Astrocyte (in vitro differentiated cells and primary cell): ENCODE data around the gene RANBP17.

Experiments
- CTCF ChIP-seq: IDR thresholded peaks from 2 replicates; pipeline ENCODE4 v1.5.1; 2011; ENCODE audit warnings: low read depth, mild to moderate bottlenecking, inconsistent platforms, low read length, moderate library complexity; ENCODE audit not compliant: insufficient read depth
- EZH2 ChIP-seq: IDR thresholded peaks from 2 replicates; pipeline ENCODE4 v1.6.1; 2012; ENCODE audit warnings: mild to moderate bottlenecking, low read length, inconsistent platforms; ENCODE audit not compliant: insufficient read depth

DNA sequence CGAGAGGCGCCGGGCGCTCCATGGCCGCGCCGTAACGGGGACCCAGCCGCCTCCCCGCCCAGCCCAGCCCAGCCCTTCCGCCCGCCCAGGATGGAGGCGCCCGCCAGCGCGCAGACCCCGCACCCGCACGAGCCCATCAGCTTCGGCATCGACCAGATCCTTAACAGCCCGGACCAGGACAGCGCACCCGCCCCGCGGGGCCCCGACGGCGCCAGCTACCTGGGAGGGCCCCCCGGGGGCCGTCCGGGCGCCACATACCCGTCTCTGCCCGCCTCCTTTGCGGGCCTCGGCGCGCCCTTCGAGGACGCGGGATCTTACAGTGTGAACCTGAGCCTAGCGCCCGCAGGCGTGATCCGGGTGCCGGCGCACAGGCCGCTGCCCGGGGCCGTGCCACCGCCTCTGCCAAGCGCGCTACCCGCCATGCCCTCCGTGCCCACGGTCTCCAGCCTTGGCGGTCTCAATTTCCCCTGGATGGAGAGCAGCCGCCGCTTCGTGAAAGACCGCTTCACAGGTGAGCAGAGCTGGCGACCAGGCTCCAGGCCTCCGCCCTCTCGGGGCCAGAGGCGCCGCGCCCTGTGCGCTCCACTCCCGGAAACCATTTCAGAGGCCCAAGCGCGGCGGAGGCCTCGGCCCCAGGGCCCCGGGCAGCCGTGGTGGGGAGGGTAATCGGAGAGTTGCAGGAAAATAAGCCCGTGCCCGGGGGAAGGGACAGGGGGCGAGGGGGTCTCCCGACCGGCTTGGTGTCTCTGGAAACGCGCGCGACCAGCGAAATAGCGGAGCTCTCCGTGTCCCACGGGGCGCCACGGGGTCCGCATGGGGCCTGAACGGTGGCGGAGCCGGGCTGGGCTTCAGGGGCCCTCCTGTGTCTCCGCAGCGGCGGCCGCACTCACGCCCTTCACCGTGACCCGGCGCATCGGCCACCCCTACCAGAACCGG, 447.7 kb downstream of the RANBP17 start:
- TF ChIP-seq CTCF (no peak), EZH2 (peak; percentile 70)
